Cardiac fibroblast (primary cell): ENCODE measurements around the gene ADARB1.

ENCODE experiments used
- DNase-seq, 2 donors: peaks; one replicate each; pipeline versions ENCODE4 v3.0.0 to v3.0.0-alpha.2; 2010; ENCODE audit warnings: low read depth in 2 of 2
- H3K4me3 ChIP-seq, 2 donors: replicated peaks in 1 of 2; 1 replicate in 1 of 2; 2 replicates in 1 of 2; pipeline ENCODE4 v1.5.1; 2011; ENCODE audit warnings: low read depth in 2 of 2, low read length in 2 of 2, mild to moderate bottlenecking in 2 of 2, moderate library complexity in 1 of 2
- CTCF ChIP-seq: IDR thresholded peaks from one replicate; pipeline ENCODE4 v1.5.1; 2011; ENCODE audit warnings: low read depth, mild to moderate bottlenecking, low read length, inconsistent platforms

The ADARB1 gene

GRCh38 chr21:45253180-45253579 lies 178.8 kb downstream of the ADARB1 start:
- H3K4me3 ChIP-seq = no peak overlapping the region
- no peak for TF ChIP-seq CTCF
- peak; percentile 25 to 26 for DNase-seq

- H3K4me3 ChIP-seq = no peak overlapping the region
- no peak for DNase-seq
Observed at GRCh38 chr21:45253633-45254459, 179.5 kb downstream of the ADARB1 start.

GRCh38 chr21:45254460-45254930 lies 180.1 kb downstream of the ADARB1 start:
- no peak overlapping the region for H3K4me3 ChIP-seq
- TF ChIP-seq CTCF = no peak
- no peak for DNase-seq

More at GRCh38 chr21:45253633-45254459, 179.5 kb downstream of the ADARB1 start:
- no peak for TF ChIP-seq CTCF

GRCh38 chr21:45255381-45256020 lies 181.1 kb downstream of the ADARB1 start:
- no peak for DNase-seq
- TF ChIP-seq CTCF = no peak
- no peak overlapping the region for H3K4me3 ChIP-seq

GRCh38 chr21:45256021-45256911 lies 181.9 kb downstream of the ADARB1 start:
- no peak for DNase-seq
- H3K4me3 ChIP-seq = no peak overlapping the region
- TF ChIP-seq CTCF = no peak

GRCh38 chr21:45256912-45257672 lies 182.7 kb downstream of the ADARB1 start:
- TF ChIP-seq CTCF = no peak
- H3K4me3 ChIP-seq = no peak overlapping the region
- peak in 1 of 2 donors; percentile 8 for DNase-seq
